DOHH2 (cell line): ENCODE results near the gene OVOL1.

Experiments used
- H3F3A ChIP-seq: fragments of 200-600 bp; sonication (generic), shearing (Covaris generic); 2 replicates; pipeline ENCODE4 v1.6.0; 2016; ENCODE audit warnings: antibody characterized with exemption, mild to moderate bottlenecking; ENCODE audit not compliant: control insufficient read depth, insufficient read depth
- H3K27ac ChIP-seq: fragments of 200-600 bp; sonication (generic); 2 replicates; pipeline ENCODE4 v1.5.1; 2014; ENCODE audit warnings: low read depth, mild to moderate bottlenecking, low read length, moderate library complexity
- H3K27me3 ChIP-seq: fragments of 200-600 bp; sonication (generic); 2 replicates; pipeline ENCODE4 v1.6.1; 2014; ENCODE audit warnings: mild to moderate bottlenecking, low read length, mixed read lengths; ENCODE audit not compliant: control insufficient read depth
- H3K36me3 ChIP-seq: fragments of 200-600 bp; sonication (generic); 2 replicates; pipeline ENCODE4 v1.6.1; 2014; ENCODE audit warnings: mild to moderate bottlenecking, low read length, moderate library complexity, mixed read lengths; ENCODE audit not compliant: control insufficient read depth
- H3K4me1 ChIP-seq: fragments of 200-600 bp; sonication (generic); 2 replicates; pipeline ENCODE4 v1.6.1; 2014; ENCODE audit warnings: mild to moderate bottlenecking, low read length, mixed read lengths; ENCODE audit not compliant: control insufficient read depth
- H3K4me2 ChIP-seq: fragments of 200-600 bp; sonication (generic); 2 replicates; pipeline ENCODE4 v1.6.0; 2014; ENCODE audit warnings: mild to moderate bottlenecking, low read length, moderate library complexity
- H3K4me3 ChIP-seq: fragments of 200-600 bp; sonication (generic); 2 replicates; pipeline ENCODE4 v1.5.1; 2014; ENCODE audit warnings: mild to moderate bottlenecking, low read length, mixed read lengths
- H3K79me2 ChIP-seq: fragments of 200-600 bp; sonication (generic); 2 replicates; pipeline ENCODE4 v1.6.1; 2014; ENCODE audit warnings: mild to moderate bottlenecking, low read length, mixed read lengths; ENCODE audit not compliant: control insufficient read depth
- H3K9me2 ChIP-seq: fragments of 200-600 bp; sonication (generic); replicated peaks from 2 replicates; pipeline ENCODE4 v1.6.1; 2014; ENCODE audit warnings: mild to moderate bottlenecking, low read length, mixed read lengths; ENCODE audit not compliant: control insufficient read depth
- H3K9me3 ChIP-seq: fragments of 200-600 bp; sonication (generic); 2 replicates; pipeline ENCODE4 v1.6.1; 2014; ENCODE audit warnings: antibody characterized with exemption, low read length, mixed read lengths; ENCODE audit not compliant: control insufficient read depth, insufficient read depth
- H4K20me1 ChIP-seq: fragments of 200-600 bp; sonication (generic); 2 replicates; pipeline ENCODE4 v1.6.0; 2014; ENCODE audit warnings: low read depth, mild to moderate bottlenecking, antibody characterized with exemption, low read length, moderate library complexity; ENCODE audit not compliant: control insufficient read depth, insufficient read depth
- EZH2phosphoT487 ChIP-seq: fragments of 200-600 bp; sonication (generic); IDR thresholded peaks from 2 replicates; pipeline ENCODE4 v1.6.1; 2017; ENCODE audit warnings: borderline replicate concordance, mild to moderate bottlenecking, antibody characterized with exemption, low read length, moderate library complexity, mixed read lengths
- TF ChIP-seq, protein P1 (sequence below): fragments of 200-600 bp; sonication (generic); IDR thresholded peaks from one replicate; pipeline ENCODE4 v1.5.1; 2014; ENCODE audit warnings: antibody characterized with exemption, mild to moderate bottlenecking, low read depth, low read length; ENCODE audit not compliant: poor library complexity, severe bottlenecking

The OVOL1 gene

GRCh38 chr11:65833297-65834030, 46.6 kb downstream of the OVOL1 start, which contains the start of gene SNX32:
TSS of gene SNX32 (plus strand) at chr11:65833963. CDS start at chr11:65834066, 103 bp downstream.
- TF ChIP-seq, protein P1, sequence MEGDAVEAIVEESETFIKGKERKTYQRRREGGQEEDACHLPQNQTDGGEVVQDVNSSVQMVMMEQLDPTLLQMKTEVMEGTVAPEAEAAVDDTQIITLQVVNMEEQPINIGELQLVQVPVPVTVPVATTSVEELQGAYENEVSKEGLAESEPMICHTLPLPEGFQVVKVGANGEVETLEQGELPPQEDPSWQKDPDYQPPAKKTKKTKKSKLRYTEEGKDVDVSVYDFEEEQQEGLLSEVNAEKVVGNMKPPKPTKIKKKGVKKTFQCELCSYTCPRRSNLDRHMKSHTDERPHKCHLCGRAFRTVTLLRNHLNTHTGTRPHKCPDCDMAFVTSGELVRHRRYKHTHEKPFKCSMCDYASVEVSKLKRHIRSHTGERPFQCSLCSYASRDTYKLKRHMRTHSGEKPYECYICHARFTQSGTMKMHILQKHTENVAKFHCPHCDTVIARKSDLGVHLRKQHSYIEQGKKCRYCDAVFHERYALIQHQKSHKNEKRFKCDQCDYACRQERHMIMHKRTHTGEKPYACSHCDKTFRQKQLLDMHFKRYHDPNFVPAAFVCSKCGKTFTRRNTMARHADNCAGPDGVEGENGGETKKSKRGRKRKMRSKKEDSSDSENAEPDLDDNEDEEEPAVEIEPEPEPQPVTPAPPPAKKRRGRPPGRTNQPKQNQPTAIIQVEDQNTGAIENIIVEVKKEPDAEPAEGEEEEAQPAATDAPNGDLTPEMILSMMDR = no peak
- TF ChIP-seq EZH2phosphoT487 = no peak
- peak within 1 kb of the TSS; percentile 73 for H3K4me2 ChIP-seq
- H3K27ac ChIP-seq = no peak within 1 kb of the TSS
- no peaks in the 10 kb centered on the region for H4K20me1 ChIP-seq
- H3K36me3 ChIP-seq = no peaks in the 10 kb centered on the region
- peaks cover 9% of the 10 kb centered on the region for H3F3A ChIP-seq
- H3K79me2 ChIP-seq = no peaks in the 10 kb centered on the region
- peaks cover 15% of the 10 kb centered on the region; the same call in 1 of the 2 replicates for H3K27me3 ChIP-seq
- no peaks in the 10 kb centered on the region for H3K9me3 ChIP-seq
- peaks cover 16% of the 10 kb centered on the region for H3K4me1 ChIP-seq
- peak within 1 kb of the TSS; percentile 63 for H3K4me3 ChIP-seq
- no peaks in the 10 kb centered on the region for H3K9me2 ChIP-seq

- Histone ChIP-seq H3K4me2 (peak overlapping the region; percentile 73), H3K27ac (no peak overlapping the region), H4K20me1 (no peaks in the 10 kb centered on the region), H3K36me3 (no peaks in the 10 kb centered on the region), H3K9me2 (no peaks in the 10 kb centered on the region), H3K4me3 (peak overlapping the region; percentile 63), H3K27me3 (peaks cover 15% of the 10 kb centered on the region; the same call in 1 of the 2 replicates), H3K4me1 (peaks cover 16% of the 10 kb centered on the region), H3F3A (peaks cover 9% of the 10 kb centered on the region), H3K9me3 (no peaks in the 10 kb centered on the region), H3K79me2 (no peaks in the 10 kb centered on the region)
- TF ChIP-seq, protein P1 = no peak
- TF ChIP-seq EZH2phosphoT487 = no peak
These were observed 47.3 kb downstream of the OVOL1 start for GRCh38 chr11:65834202-65834601.

DNA sequence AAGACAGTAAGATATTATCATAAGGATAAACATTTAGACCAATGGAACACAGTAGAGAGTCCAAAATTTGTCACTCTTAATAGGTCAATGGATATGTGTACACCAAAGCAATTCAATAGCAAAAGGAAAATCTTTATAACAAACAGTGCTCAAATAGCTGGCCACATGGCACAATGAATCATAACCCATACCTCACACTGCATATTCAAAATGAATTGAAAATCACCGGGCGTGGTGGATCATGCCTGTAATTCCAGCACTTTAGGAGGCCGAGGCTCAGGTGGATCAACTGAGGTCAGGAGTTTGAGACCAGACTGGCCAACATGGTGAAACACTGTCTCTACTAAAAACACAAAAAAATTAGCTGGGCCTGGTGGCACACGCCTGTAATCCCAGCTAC, 55.3 kb downstream of the OVOL1 start:
- no peaks in the 10 kb centered on the region for H3K79me2 ChIP-seq
- no peaks in the 10 kb centered on the region for H3F3A ChIP-seq
- no peak overlapping the region for H3K27ac ChIP-seq
- H3K9me3 ChIP-seq = no peaks in the 10 kb centered on the region
- no peaks in the 10 kb centered on the region for H3K4me1 ChIP-seq
- H3K9me2 ChIP-seq = no peaks in the 10 kb centered on the region
- H3K36me3 ChIP-seq = no peaks in the 10 kb centered on the region
- no peak overlapping the region for H3K4me2 ChIP-seq
- H3K27me3 ChIP-seq = no peaks in the 10 kb centered on the region
- no peaks in the 10 kb centered on the region for H4K20me1 ChIP-seq
- no peak overlapping the region for H3K4me3 ChIP-seq
- TF ChIP-seq, protein P1 = no peak
- TF ChIP-seq EZH2phosphoT487 = no peak
